Omental fat pad (tissue), 4 donors: ENCODE results near the gene RRP36. TPM values are rescaled to one million over a fixed set of nuclear protein-coding genes. Genes with fewer than 3 reads are reported as not detected.
"Not testable (repeated sequence)": the region's sequence is repeated elsewhere in the genome, so short reads cannot be mapped to it uniquely, and the experiment has no call there.

ENCODE experiments used
- ATAC-seq: fragments of 150-250 bp; one replicate; pipeline ENCODE4 v1.9.1; 2016; ENCODE audit warnings: mild to moderate bottlenecking, moderate library complexity; ENCODE audit not compliant: low FRiP score
- DNase-seq: peaks from one replicate; pipeline ENCODE4 v3.0.0-alpha.2; 2019; ENCODE audit warnings: low spot score
- total RNA-seq, 4 donors: library from RNA; depleted of rRNA; stranded (reverse); fragments of >200 nt; gene quantifications; one replicate each; pipeline ENCODE4 v1.1.0, GENCODE V29; 2016
- TF ChIP-seq, protein P1 (sequence below), 3 donors: fragments of 450-650 bp; IDR thresholded peaks; one replicate each; pipeline ENCODE4 v1.5.1; 2016 to 2017; ENCODE audit warnings: antibody characterized with exemption in 3 of 3, mild to moderate bottlenecking in 3 of 3, moderate library complexity in 2 of 3

RRP36 gene
- total RNA-seq, 4 donors from 2014 or later, result 44.1 to 54.2 (median 48.7) TPM

DNA sequence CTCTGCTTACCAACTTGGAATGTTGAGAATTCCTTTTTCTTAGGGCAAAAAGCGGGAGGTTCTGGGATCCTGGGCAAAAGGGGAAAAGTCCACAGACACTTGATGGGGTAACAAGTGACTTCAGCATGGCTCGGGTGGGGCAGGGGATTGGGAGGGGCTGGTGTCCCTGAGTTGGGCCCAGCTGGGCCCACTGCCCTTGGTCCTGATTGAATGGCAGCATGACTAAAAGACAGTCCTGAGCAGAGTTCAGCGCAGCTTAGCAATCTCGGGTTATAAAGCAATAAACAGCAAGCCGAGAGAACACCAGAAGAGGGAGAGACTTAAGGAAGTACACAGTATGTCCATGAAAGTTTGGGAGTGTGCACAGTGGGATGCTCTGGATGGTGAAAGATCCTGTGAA lies 31.5 kb upstream of the RRP36 start:
- no peak for ATAC-seq
- DNase-seq, result no peak

DNA sequence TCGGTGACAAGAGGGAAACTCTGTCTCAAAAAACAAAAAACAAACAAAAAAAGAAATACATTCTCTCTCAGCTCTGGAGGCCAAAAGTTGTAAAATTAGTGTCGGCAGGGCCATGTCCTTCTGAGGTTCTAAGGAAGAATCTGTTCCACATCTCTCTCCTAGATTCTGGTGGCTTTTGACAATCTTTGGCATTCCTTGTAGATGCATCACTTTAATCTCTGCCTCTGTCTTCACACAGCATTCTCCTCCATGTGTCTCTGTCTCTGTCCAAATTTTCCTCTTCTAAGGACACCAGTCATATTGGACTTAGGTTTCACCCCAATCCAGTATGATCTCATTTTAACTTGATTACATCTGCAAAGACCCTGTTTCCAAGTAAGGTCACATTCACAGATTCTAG lies 28.0 kb upstream of the RRP36 start:
- DNase-seq (no peak), ATAC-seq (no peak)
- TF ChIP-seq, protein P1, sequence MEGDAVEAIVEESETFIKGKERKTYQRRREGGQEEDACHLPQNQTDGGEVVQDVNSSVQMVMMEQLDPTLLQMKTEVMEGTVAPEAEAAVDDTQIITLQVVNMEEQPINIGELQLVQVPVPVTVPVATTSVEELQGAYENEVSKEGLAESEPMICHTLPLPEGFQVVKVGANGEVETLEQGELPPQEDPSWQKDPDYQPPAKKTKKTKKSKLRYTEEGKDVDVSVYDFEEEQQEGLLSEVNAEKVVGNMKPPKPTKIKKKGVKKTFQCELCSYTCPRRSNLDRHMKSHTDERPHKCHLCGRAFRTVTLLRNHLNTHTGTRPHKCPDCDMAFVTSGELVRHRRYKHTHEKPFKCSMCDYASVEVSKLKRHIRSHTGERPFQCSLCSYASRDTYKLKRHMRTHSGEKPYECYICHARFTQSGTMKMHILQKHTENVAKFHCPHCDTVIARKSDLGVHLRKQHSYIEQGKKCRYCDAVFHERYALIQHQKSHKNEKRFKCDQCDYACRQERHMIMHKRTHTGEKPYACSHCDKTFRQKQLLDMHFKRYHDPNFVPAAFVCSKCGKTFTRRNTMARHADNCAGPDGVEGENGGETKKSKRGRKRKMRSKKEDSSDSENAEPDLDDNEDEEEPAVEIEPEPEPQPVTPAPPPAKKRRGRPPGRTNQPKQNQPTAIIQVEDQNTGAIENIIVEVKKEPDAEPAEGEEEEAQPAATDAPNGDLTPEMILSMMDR (IDR thresholded peaks at IDR 0.05), result no peak

More for the DNA sequence above, 31.5 kb upstream of the RRP36 start:
- TF ChIP-seq, protein P1 (IDR thresholded peaks at IDR 0.05), result no peak

DNA sequence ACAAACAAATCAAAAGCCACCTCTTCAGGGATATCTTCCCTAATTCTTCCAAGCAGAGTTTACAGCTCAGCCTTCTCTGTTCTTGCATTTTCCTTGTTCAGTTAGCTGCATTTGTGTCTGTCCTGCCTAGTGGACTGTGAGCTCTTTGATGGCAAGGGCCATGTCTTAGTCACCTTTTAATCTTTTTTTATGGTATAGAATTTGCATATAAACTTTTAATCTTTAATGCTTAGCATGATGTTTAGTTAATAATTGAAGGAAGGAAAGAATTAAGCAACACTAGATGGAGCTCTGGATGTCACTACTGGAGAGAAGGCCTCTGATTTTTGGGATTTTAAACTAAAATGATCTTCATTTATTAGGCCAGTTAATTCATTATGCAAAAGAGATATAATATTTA lies 24.9 kb upstream of the RRP36 start:
- no peak for DNase-seq
- TF ChIP-seq, protein P1 (IDR thresholded peaks at IDR 0.05), result no peak
- ATAC-seq, result no peak

DNA sequence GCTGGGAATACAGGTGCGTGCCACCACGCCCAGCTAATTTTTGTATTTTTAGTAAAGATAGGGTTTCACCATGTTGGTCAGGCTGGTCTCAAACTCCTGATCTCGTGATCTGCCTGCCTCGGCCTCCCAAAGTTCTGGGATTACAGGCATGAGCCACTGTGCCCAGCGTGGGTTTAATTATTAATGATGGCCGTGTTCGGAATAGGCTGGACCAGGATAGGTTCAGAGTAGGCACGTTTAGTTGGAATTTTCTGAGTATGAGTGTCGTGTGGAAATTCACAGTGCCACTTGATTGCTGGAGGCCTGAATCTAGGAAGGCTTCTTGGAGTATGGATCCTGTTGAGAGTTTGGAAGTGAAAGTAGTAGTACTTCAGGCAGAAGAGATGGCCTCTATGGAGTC lies 23.2 kb upstream of the RRP36 start:
- not testable (repeated sequence) for DNase-seq, ATAC-seq

DNA sequence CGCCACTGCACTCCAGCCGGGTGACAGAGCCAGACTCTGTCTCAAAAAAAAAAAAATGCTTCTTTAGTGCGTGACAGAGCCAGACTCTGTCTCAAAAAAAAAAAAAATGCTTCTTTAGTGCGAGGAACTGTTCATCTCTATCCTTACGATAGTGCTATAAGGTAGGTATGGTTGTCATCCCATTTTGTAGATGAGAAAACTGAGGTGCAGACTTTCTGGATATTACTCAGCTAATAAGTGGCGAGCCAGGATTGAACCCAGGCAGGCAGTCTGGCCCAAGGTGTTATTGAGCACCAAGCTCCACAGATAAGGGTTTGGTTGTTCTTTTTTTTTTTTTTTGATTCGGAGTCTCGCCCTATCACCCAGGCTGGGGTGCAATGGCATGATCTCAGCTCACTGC lies 19.6 kb upstream of the RRP36 start:
- ATAC-seq (no peak), DNase-seq (no peak)
- TF ChIP-seq, protein P1 (IDR thresholded peaks at IDR 0.05), result no peak

DNA sequence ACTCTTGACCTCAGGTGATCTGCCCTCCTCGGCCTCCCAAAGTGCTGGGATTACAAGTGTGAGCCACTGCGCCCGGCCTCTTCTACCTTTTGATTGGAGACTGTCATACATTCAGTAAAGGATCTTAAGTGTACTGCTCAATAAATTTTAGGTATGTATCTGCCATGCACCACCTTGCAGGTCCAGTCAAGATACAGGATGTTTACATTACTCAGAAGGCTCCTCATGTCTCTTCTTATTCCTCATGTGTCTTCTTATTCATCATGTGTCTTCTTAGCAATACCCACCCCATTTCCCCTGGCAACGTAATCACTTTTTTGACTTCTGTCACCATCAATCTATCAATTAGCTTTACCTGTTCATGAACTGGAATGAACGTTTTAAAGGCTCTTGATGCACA lies 15.6 kb upstream of the RRP36 start:
- no peak for ATAC-seq
- no peak for DNase-seq
- TF ChIP-seq, protein P1 (IDR thresholded peaks at IDR 0.05), result no peak

DNA sequence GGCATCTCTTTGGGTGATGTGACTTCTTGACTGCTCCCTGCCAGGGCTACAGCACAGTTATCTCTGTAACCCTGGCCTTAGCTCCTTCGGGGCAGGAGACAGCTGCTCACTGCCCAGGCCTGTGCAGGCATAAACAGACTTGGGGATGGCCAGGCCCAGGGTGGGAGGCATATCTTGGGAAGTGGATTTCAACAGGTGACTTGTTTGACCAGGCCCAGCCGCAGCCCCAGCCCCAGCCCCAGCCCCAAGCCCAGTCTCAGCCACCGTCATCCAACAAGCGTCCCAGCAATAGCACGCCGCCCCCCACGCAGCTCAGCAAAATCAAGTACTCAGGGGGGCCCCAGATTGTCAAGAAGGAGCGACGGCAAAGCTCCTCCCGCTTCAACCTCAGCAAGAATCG lies 15.2 kb upstream of the RRP36 start:
- TF ChIP-seq, protein P1 (IDR thresholded peaks at IDR 0.05), result no peak
- ATAC-seq, result no peak
- DNase-seq, result no peak

DNA sequence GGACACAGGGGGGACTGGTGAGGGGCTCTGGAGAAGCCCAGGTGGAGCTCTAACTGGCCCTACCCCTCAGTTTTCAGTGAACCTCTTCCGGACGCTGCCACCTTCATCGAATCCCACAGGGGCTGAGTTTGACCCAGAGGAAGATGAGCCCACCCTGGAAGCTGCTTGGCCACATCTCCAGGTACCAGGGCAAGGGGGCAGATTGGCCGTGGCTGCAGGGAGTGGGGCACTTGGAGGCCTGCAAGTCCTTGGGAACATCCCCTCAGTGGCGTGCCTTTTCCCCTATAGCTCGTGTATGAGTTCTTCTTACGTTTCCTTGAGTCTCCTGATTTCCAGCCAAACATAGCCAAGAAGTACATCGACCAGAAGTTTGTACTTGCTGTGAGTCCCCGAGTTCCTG lies 14.3 kb upstream of the RRP36 start:
- no peak for DNase-seq
- TF ChIP-seq, protein P1 (IDR thresholded peaks at IDR 0.05), result no peak
- no peak for ATAC-seq
